Fibroblast of lung (primary cell): Measurements from ENCODE around the gene CHST11.

Source experiments
- CTCF ChIP-seq, 2 donors: IDR thresholded peaks in 1 of 2; conservative IDR thresholded peaks in 1 of 2; 1 replicate in 1 of 2; 2 replicates in 1 of 2; pipeline ENCODE4 v1.5.1; 2011 to 2012; ENCODE audit warnings: low read length in 2 of 2, control low read depth in 1 of 2, inconsistent platforms in 1 of 2, low read depth in 1 of 2, mild to moderate bottlenecking in 1 of 2
- EZH2 ChIP-seq: IDR thresholded peaks from 2 replicates; pipeline ENCODE4 v1.5.1; 2012; ENCODE audit warnings: low read length, control low read depth, mild to moderate bottlenecking; ENCODE audit errors: missing control alignments

- TF ChIP-seq CTCF (conservative IDR thresholded peaks at IDR 0.05 in 1 of 2, IDR thresholded peaks at IDR 0.05 in 1 of 2; ENCODE audit: low read depth in 1 of 2, low read length in 2 of 2) (no peak), EZH2 (no peak)
Measured at GRCh38 chr12:104424955-104425354, 31.8 kb upstream of the CHST11 start.
